IMR-90 (cell line): Measurements from ENCODE around the gene RGS3. TPM values are rescaled to one million over a fixed set of nuclear protein-coding genes. Genes with fewer than 3 reads are reported as not detected.

Source experiments
- ATAC-seq: fragments of 200-7000 bp; cut with Tn5 transposase; 2 replicates; pipeline ENCODE4 v1.9.1; 2020; ENCODE audit warnings: low read depth, mild to moderate bottlenecking, moderate library complexity
- BruUV-seq: library from RNA; stranded (reverse); fragments of 400-500 nt; replicated peaks from 2 replicates; lab custom pipeline; 2021; lab: Mats Ljungman, UMichigan
- CTCF ChIA-PET: fragments of 300-600 bp; formaldehyde crosslinking; extraction: SDS; loops from one replicate; lab custom pipeline; 2021; ENCODE audit warnings: antibody characterized with exemption; lab: Yijun Ruan, JAX
- POLR2A ChIA-PET: fragments of 300-600 bp; sonication (Branson Sonifier 250); formaldehyde crosslinking; loops from one replicate; lab custom pipeline; 2022; ENCODE audit warnings: antibody characterized with exemption; ENCODE audit not compliant: unreplicated experiment; lab: Charles Lee
- DNase-seq: peaks from one replicate; pipeline ENCODE4 v3.0.0; 2013
- H2AFZ ChIP-seq: replicated peaks from 2 replicates; pipeline ENCODE3; 2013; ENCODE audit warnings: low read length, mild to moderate bottlenecking; ENCODE audit not compliant: poor library complexity
- H2AK5ac ChIP-seq: 2 replicates; pipeline ENCODE4 v1.6.1; 2013; ENCODE audit warnings: low read depth, low read length, inconsistent platforms
- H2AK9ac ChIP-seq: replicated peaks from 2 replicates; pipeline ENCODE3; 2013; ENCODE audit warnings: mild to moderate bottlenecking, low read depth, low read length, moderate library complexity; ENCODE audit not compliant: poor library complexity
- H2BK120ac ChIP-seq: 2 replicates; pipeline ENCODE4 v1.6.1; 2013; ENCODE audit warnings: low read depth, low read length, inconsistent platforms
- H2BK15ac ChIP-seq: 3 replicates; pipeline ENCODE4 v1.6.1; 2013; ENCODE audit warnings: low read depth, low read length, inconsistent platforms
- H2BK20ac ChIP-seq: 2 replicates; pipeline ENCODE4 v1.6.1; 2013; ENCODE audit warnings: low read depth, mild to moderate bottlenecking, inconsistent platforms, low read length, moderate library complexity
- H2BK5ac ChIP-seq: 2 replicates; pipeline ENCODE4 v1.6.1; 2013; ENCODE audit warnings: mild to moderate bottlenecking, low read depth, low read length, inconsistent platforms; ENCODE audit not compliant: poor library complexity, severe bottlenecking
- H3K14ac ChIP-seq: replicated peaks from 2 replicates; pipeline ENCODE4 v1.6.1; 2013; ENCODE audit warnings: low read depth, low read length, inconsistent platforms
- H3K18ac ChIP-seq: 2 replicates; pipeline ENCODE4 v1.6.1; 2013; ENCODE audit warnings: low read depth, low read length, control low read depth
- H3K23ac ChIP-seq: 2 replicates; pipeline ENCODE4 v1.6.1; 2013; ENCODE audit warnings: low read depth, low read length, inconsistent platforms
- H3K27ac ChIP-seq: 2 replicates; pipeline ENCODE4 v1.5.1; 2013; ENCODE audit warnings: mild to moderate bottlenecking, control low read depth, low read length; ENCODE audit not compliant: insufficient read depth
- H3K27me3 ChIP-seq: 2 replicates; pipeline ENCODE4 v1.6.1; 2013; ENCODE audit warnings: low read length; ENCODE audit not compliant: control insufficient read depth, insufficient read depth
- H3K36me3 ChIP-seq: 2 replicates; pipeline ENCODE4 v1.6.1; 2013; ENCODE audit warnings: low read length, mixed read lengths; ENCODE audit not compliant: control insufficient read depth, insufficient read depth
- H3K4ac ChIP-seq: 2 replicates; pipeline ENCODE4 v1.6.1; 2013; ENCODE audit warnings: low read depth, low read length, inconsistent platforms
- H3K4me1 ChIP-seq: 2 replicates; pipeline ENCODE4 v1.6.1; 2013; ENCODE audit warnings: low read length, mixed read lengths; ENCODE audit not compliant: control insufficient read depth, insufficient read depth
- H3K4me2 ChIP-seq: 2 replicates; pipeline ENCODE4 v1.6.1; 2013; ENCODE audit warnings: low read depth, mild to moderate bottlenecking, control low read depth, low read length, moderate library complexity
- H3K4me3 ChIP-seq: 2 replicates; pipeline ENCODE4 v1.5.1; 2013; ENCODE audit warnings: low read depth, mild to moderate bottlenecking, control low read depth, low read length, moderate library complexity; ENCODE audit not compliant: insufficient read depth
- H3K56ac ChIP-seq: 2 replicates; pipeline ENCODE4 v1.6.1; 2013; ENCODE audit warnings: low read length, inconsistent platforms; ENCODE audit not compliant: insufficient read depth; ENCODE audit errors: extremely low read depth
- H3K79me1 ChIP-seq, 2 experiments: 2 replicates each; pipeline ENCODE4 v1.6.1; 2013; ENCODE audit warnings: low read length in 2 of 2, inconsistent platforms in 1 of 2, low read depth in 1 of 2
- H3K9ac ChIP-seq: 2 replicates; pipeline ENCODE4 v1.6.1; 2013; ENCODE audit warnings: low read depth, low read length, control low read depth
- H3K9me1 ChIP-seq: 2 replicates; pipeline ENCODE4 v1.6.1; 2013; ENCODE audit warnings: low read length, inconsistent platforms; ENCODE audit not compliant: insufficient read depth
- H3K9me3 ChIP-seq: 2 replicates; pipeline ENCODE4 v1.6.1; 2013; ENCODE audit warnings: low read length; ENCODE audit not compliant: control insufficient read depth, insufficient read depth
- H4K20me1 ChIP-seq: 2 replicates; pipeline ENCODE4 v1.6.1; 2013; ENCODE audit warnings: low read length, inconsistent platforms; ENCODE audit not compliant: insufficient read depth
- H4K5ac ChIP-seq: 2 replicates; pipeline ENCODE4 v1.6.1; 2013; ENCODE audit warnings: mild to moderate bottlenecking, low read depth, low read length, control low read depth
- H4K8ac ChIP-seq, 2 experiments: 2 replicates each; pipeline ENCODE4 v1.6.1; 2013; ENCODE audit warnings: low read depth in 2 of 2, low read length in 2 of 2, control low read depth in 1 of 2, inconsistent platforms in 1 of 2
- H4K91ac ChIP-seq: 2 replicates; pipeline ENCODE4 v1.6.1; 2013; ENCODE audit warnings: low read depth, low read length, inconsistent platforms; ENCODE audit not compliant: insufficient read depth
- USF2 ChIP-seq: fragments of 150-350 bp; IDR thresholded peaks from 2 replicates; pipeline ENCODE4 v1.6.1; 2017; ENCODE audit warnings: mild to moderate bottlenecking, antibody characterized with exemption, low read length, low read depth
- WGBS, 2 experiments: methylation state at CpG; one replicate each; pipeline versions ENCODE4 v1.1.5 to v1.1.7; 2013; ENCODE audit warnings: missing lambda C conversion rate in 2 of 2; ENCODE audit not compliant: insufficient read length in 1 of 2; ENCODE audit errors: extremely low coverage in 2 of 2; 5-methylcytosine and 5-hydroxymethylcytosine counted together
- dilution Hi-C: fragments of 300-500 bp; cut with HindIII; formaldehyde crosslinking; loops from one replicate; pipeline ENCODE4 v1.14.3; 2018; ENCODE audit warnings: low sequenced_read_pairs; ENCODE audit not compliant: unreplicated experiment
- in situ Hi-C: fragments of 300-500 bp; cut with MboI; formaldehyde crosslinking; loops from 3 replicates; pipeline ENCODE4 v1.14.3; 2019; ENCODE audit warnings: low sequenced_read_pairs, inconsistent platforms, mixed read lengths
- intact Hi-C: fragments of 100-400 bp; cut with micrococcal nuclease; formaldehyde crosslinking; loops from 2 replicates; pipeline ENCODE4 v1.10.0; 2022
- polyA plus RNA-seq, 3 experiments: library from polyadenylated mRNA; depleted of rRNA; stranded (reverse); fragments of >200 nt; gene quantifications; 2 replicates each; pipeline ENCODE4 v1.2.3, GENCODE V29; 2012; ENCODE audit warnings: low replicate concordance in 1 of 3
- total RNA-seq: library from RNA; depleted of rRNA; stranded (reverse); fragments of >200 nt; gene quantifications from 2 replicates; pipeline ENCODE4 v1.2.3, GENCODE V29; 2012

Gene RGS3
- total and polyA plus RNA-seq, 2 of the 4 experiments (the other 2 are of a cell fraction): 51.8 to 65.6 TPM

GRCh38 chr9:113483676-113484257 lies 20.2 kb downstream of the RGS3 start:
- peak overlapping the region; percentile 31 for H4K5ac ChIP-seq
- no peaks in the 10 kb centered on the region for H3K36me3 ChIP-seq
- no peaks in the 10 kb centered on the region for H3K9me3 ChIP-seq
- H3K56ac ChIP-seq: no peak overlapping the region
- intact Hi-C loops (no loop called here), in situ Hi-C loops (no loop called here), dilution Hi-C loops (no loop called here)
- peak overlapping the region; percentile 95; the same call in 2 of the 3 replicates for H2BK15ac ChIP-seq
- POLR2A ChIA-PET: interaction anchor here (0.6 to 0.7 kb wide), 2 partner anchors 9 to 15 kb away, joined by 3 to 9 read pairs; no protein-coding TSS in a partner anchor
- peak overlapping the region; percentile 53 for H3K14ac ChIP-seq
- H2AFZ ChIP-seq: peak overlapping the region; percentile 71
- DNase-seq (no peak), ATAC-seq (no peak)
- peak overlapping the region; percentile 85 for H3K18ac ChIP-seq
- H2AK9ac ChIP-seq: peak overlapping the region; percentile 47
- peak overlapping the region; percentile 67 for H2BK20ac ChIP-seq
- H2AK5ac ChIP-seq: peak overlapping the region; percentile 85; the same call in 1 of the 2 replicates
- peak overlapping the region; percentile 81 for H3K4ac ChIP-seq
- H3K4me3 ChIP-seq: no peak overlapping the region
- H3K4me1 ChIP-seq: peaks cover 23% of the 10 kb centered on the region
- CTCF ChIA-PET: no interaction called here
- no peak overlapping the region for H3K4me2 ChIP-seq
- no peaks in the 10 kb centered on the region; the same call in 1 of the 2 replicates for H4K20me1 ChIP-seq
- peak overlapping the region; percentile 96; the same call in 1 of the 2 replicates for H3K27ac ChIP-seq
- no peak for TF ChIP-seq USF2
- H4K91ac ChIP-seq: peak overlapping the region; percentile 72
- peak overlapping the region; percentile 12; the same call in 1 of the 2 replicates for H3K9ac ChIP-seq
- BruUV-seq: no TSS peak
- H4K8ac ChIP-seq: peak overlapping the region; percentile 68 to 87; a peak in 3 of 4 replicates
- WGBS, 2 experiments: 100% methylated on average over 4 of the region's 9 CpGs; no CpG with 5 or more reads in 1 of the 2 experiments
- H3K9me1 ChIP-seq: peaks cover 18% of the 10 kb centered on the region
- H3K23ac ChIP-seq: peak overlapping the region; percentile 7; the same call in 1 of the 2 replicates
- no peaks in the 10 kb centered on the region for H3K79me1 ChIP-seq
- H3K27me3 ChIP-seq: no peaks in the 10 kb centered on the region
- H2BK120ac ChIP-seq: peak overlapping the region; percentile 92
- peak overlapping the region; percentile 2 for H2BK5ac ChIP-seq
